SIG-M5 treated with dmso at 0.1 percent for 504 hours (cell line): ENCODE measurements around the gene PNPLA1.
A peak's percentile ranks its signal among the peaks of the same experiment; 100 is the strongest.

Experiments used
- DNase-seq: peaks from one replicate; lab custom pipeline; 2025; ENCODE audit not compliant: unreplicated experiment; lab: John Stamatoyannopoulos, UW

The PNPLA1 gene

GRCh38 chr6:36245572-36246061 is 24.2 kb upstream of the PNPLA1 start:
- DNase-seq = no peak

DNA sequence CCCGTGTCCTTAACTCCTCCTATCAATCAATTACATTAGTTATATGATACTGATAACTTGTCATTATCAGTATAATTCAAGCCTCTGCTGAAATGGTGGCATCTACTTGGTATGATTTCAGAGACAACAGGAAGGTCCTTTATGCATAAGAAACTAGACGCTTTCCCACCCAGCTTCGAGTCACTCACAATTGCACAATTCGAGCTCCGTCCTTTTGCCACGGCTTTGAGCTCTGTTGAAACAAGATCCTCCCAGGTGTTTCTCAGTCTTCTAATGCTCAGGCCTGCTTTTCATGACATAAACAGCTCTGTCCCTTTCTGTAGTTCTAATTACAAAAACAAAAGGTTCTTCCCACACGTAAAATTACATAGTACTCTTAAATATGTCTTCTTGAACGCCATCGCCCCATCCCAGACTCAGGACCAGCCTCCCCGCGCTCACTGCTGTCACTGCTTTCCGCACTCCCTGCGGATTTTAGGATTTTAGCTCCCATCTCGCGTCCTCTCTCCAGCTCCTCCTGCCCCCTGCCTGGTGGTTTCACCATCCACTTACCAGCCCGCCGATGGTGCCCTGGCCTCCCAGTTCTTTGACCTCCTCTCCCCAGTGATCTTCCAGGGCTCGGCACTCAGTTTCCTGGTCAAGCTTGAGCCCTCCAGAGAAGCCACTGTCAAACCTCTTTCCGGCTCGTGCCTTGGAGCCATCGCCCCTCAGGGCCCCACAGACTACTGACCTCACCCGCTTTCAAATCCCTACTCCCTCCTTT is 23.2 kb upstream of the PNPLA1 start:
- peak; percentile 72 for DNase-seq

DNA sequence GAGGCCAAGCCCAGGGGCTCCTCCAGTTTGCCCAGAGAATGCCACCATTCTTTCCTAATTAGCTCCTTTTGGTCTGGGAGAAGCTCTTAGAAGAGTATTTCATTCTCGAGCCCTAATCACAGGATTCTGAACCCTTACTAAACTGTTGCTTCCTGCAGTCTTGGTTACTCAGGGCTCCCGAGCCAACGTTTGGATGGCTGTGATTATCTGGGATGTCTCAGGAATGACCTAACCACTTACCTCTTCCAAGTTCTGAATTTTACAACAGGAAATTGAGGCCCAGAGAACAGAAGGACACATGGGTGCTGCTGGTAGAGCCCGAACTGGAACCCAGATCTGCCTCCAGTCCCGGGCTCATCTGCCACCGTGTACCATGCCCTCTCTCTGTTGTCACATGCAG is 22.2 kb upstream of the PNPLA1 start:
- no peak for DNase-seq

- peak; percentile 20 for DNase-seq
Measured at GRCh38 chr6:36248980-36249379, 20.9 kb upstream of the PNPLA1 start.

GRCh38 chr6:36249536-36249935 is 20.3 kb upstream of the PNPLA1 start:
- DNase-seq = no peak

GRCh38 chr6:36252005-36252404 is 17.9 kb upstream of the PNPLA1 start:
- no peak for DNase-seq

GRCh38 chr6:36263390-36264000 is 6.4 kb upstream of the PNPLA1 start:
- no peak for DNase-seq

- DNase-seq = no peak
Measured at GRCh38 chr6:36265744-36266143, 4.1 kb upstream of the PNPLA1 start.

DNA sequence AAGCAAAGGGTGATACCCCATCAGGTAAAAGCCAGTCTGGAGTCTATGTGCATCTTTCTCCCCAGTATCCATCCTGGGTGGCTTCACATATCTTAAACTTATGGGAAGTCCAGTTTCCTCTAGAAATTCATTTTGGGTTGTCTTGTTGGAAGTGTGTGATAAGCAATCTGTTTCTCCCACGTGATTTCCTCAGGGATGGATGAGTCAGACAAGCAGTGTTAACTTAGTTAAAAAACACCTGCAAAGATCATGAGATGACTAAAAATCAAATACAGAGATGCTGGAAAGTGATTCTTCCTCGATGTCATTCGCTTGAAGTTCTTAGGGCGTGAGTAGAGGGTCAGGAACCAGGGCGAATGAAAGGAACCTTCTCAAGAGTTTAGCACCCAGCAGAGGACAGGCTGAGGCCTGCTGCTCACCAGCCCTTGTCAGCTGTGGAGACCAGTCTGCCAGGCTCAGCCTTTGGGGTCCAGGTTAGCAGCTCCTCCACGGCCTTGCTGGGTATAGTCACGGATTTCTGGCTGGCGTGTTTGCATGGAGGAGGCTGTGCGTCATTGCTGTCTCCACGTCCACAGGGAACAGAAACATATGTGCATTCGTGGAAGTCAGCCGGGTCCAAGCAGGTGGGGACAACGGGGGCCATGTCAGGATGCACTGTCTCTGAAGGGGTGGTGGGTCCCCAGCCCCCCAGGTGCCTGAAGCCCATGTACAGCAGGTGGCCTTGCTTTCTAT is 2.8 kb upstream of the PNPLA1 start:
- no peak for DNase-seq

DNA sequence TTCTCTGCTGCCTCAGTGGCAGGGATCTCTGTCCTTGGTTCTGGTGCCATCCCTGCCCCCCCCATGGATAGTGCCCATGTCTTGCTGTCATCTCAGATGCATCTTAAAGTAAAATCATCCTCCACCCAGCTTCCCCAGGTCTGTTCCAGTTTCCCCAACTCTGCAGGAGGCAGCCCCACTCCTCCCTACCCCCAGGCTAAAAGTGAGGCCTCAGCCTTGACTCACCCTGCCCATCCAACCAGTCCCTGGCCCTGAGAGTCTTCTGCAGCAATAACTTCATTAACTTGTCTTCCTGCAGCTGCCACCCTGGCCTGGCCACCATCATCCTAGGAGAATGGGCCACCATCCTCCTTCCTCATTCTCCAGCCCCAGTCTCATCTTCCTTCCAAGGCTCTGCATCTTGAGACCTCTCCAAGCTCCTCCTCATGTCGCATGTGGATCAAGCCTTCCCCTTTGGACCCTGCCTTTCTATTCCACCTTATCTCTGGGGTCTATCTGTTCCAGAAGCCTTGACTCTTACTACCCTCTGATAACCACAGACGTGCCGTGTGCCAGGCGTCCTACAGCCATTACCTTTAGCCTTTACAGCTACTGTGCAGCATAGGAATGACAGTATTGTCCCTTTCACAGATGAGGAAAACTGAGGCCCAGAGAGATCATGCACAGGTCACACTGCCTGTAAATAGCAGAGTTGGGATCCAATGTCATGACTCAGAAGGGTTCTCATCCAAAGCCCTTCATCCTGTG is 2.0 kb upstream of the PNPLA1 start:
- DNase-seq = no peak

- DNase-seq = no peak
Measured at GRCh38 chr6:36268478-36269275, 1.2 kb upstream of the PNPLA1 start.

DNA sequence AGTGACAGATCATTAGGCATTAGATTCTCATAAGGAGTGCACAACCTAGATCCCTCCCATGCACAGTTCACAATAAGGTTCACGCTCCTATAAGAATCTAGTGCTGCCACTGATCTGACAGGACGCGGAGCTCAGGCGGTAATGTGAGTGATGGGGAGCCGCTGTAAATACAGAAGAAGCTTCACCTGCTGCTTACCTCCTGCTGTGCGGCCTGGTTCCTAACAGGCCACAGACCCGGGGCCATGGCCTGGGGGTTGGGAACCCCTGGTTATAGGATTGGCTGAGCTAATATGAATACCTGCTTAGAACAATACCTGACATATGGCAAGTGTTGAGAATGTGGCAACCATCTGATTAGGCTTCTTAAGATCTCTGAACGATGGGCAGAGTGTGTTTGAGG is 2.4 kb downstream of the PNPLA1 start:
- no peak for DNase-seq

GRCh38 chr6:36273067-36273466 is 3.2 kb downstream of the PNPLA1 start:
- DNase-seq = no peak

GRCh38 chr6:36273802-36274514 is 4.1 kb downstream of the PNPLA1 start:
- no peak for DNase-seq

DNA sequence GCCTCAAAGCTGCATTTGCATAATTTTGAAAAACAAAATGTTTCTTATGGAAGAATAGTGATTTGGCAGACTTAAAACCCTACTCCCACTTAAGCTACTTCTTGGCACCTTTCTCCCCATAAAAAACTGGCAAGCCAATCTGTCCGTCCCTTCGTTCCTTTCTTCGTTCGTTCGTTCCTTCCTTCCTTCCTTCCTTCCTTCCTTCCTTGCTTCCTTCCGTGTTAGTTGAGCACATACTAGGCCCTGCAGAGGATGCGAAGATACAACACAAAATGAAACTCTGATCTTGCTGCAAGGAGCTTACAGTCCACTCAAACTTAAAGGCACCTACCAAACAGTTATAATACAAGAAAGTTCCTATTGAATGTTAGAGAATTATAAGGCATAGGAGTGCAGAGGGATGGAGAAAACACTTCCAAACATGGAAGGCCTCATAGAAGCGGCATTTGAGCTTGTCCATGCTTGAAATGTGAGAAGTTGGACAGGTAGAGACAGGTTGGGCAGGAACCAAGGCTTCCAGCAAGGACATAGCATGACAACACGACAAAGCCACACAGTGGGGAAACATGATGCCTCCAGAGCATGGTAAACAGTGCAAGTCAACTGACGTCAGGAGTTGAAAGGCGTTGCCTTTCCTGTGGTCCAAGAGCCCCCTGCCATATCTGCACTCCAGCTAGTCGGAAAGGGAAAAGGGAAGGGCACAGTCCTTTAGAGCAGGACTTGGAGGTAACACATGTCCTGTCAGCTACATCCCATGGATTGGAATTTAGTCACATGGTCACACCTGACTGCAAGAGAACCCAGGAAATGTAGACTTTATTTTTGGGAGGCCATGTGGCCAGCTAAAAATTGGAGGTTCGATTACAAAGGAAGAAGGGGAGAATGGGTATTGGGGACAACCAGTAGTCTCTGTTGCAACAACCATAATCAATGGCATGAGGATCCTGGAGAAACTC is 7.0 kb downstream of the PNPLA1 start:
- DNase-seq = no peak

GRCh38 chr6:36277946-36278470 is 8.1 kb downstream of the PNPLA1 start:
- no peak for DNase-seq

DNA sequence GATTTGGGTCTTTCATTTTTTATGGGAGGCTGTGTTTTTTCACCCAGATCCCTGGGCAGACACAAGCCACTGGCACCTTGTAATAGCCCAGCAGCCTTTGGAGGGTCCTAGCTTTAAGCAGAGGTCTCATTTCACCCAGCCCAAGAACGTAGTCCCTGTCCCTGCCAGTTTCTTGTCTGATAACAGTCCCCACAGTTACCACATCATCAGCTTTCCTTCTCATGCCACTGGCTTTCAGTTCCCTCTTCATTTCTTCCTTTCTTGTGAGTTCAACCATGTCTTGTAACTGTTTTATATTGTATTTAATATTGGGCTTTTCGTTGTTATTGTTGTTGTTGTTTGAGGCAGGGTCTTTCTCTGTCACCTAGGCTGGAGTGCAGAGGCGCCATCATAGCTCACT is 10.6 kb downstream of the PNPLA1 start:
- peak; percentile 81 for DNase-seq

DNA sequence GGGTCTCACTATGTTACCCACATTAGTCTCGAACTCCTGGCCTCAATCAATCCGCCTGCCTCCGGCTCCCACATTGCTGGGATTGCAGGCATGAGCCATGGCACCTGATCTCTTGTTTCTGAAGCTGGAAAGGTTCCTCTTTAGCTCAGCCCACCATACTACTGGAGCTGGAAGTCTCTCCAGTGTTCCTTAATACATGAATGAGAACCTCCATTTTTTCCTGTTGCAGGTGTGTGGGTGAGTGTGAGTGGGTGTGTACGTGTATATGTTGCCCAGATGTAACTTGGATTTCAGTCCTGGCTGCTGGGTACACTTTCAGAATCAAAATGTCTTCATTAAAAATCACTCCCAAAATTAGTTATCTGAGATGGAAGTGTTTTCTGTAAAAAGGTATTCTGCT is 11.1 kb downstream of the PNPLA1 start:
- no peak for DNase-seq
